H9 (cell line): ENCODE measurements around the gene KATNB1. TPM values are rescaled to one million over a fixed set of nuclear protein-coding genes. Genes with fewer than 3 reads are reported as not detected.

ENCODE experiments used
- DNase-seq: peaks from one replicate; pipeline ENCODE4 v3.0.0-alpha.2; 2017
- H2AFZ ChIP-seq: one replicate; pipeline ENCODE4 v1.6.1; 2013; ENCODE audit warnings: mild to moderate bottlenecking, low read length, control low read depth, moderate library complexity
- H2AK5ac ChIP-seq: 2 replicates; pipeline ENCODE4 v1.6.1; 2013; ENCODE audit warnings: low read length, control low read depth, mixed read lengths; ENCODE audit not compliant: insufficient read length
- H2BK120ac ChIP-seq: one replicate; pipeline ENCODE4 v1.6.1; 2013; ENCODE audit warnings: low read depth, mild to moderate bottlenecking, low read length, control low read depth, inconsistent platforms; ENCODE audit not compliant: poor library complexity, severe bottlenecking
- H2BK12ac ChIP-seq: 2 replicates; pipeline ENCODE4 v1.6.1; 2013; ENCODE audit warnings: low read length, control low read depth, mixed read lengths, low read depth; ENCODE audit not compliant: insufficient read length
- H2BK15ac ChIP-seq: 2 replicates; pipeline ENCODE4 v1.6.1; 2013; ENCODE audit warnings: low read depth, low read length, control low read depth
- H2BK20ac ChIP-seq: one replicate; pipeline ENCODE4 v1.6.1; 2013; ENCODE audit warnings: low read depth, mild to moderate bottlenecking, low read length, control low read depth, inconsistent platforms; ENCODE audit not compliant: poor library complexity, severe bottlenecking
- H2BK5ac ChIP-seq: 2 replicates; pipeline ENCODE4 v1.6.1; 2013; ENCODE audit warnings: low read length, control low read depth, mixed read lengths; ENCODE audit not compliant: insufficient read length
- H3K14ac ChIP-seq: 2 replicates; pipeline ENCODE4 v1.6.1; 2013; ENCODE audit warnings: low read length, control low read depth; ENCODE audit not compliant: insufficient read depth
- H3K18ac ChIP-seq: 2 replicates; pipeline ENCODE4 v1.6.1; 2013; ENCODE audit warnings: low read depth, mild to moderate bottlenecking, mixed read lengths, low read length, control low read depth; ENCODE audit not compliant: insufficient read length
- H3K23ac ChIP-seq: 2 replicates; pipeline ENCODE4 v1.6.1; 2013; ENCODE audit warnings: low read length, control low read depth, mixed read lengths, low read depth; ENCODE audit not compliant: insufficient read length
- H3K23me2 ChIP-seq: 2 replicates; pipeline ENCODE4 v1.6.1; 2013; ENCODE audit warnings: low read depth, mild to moderate bottlenecking, mixed read lengths, low read length, control low read depth; ENCODE audit not compliant: insufficient read length, poor library complexity, severe bottlenecking
- H3K27ac ChIP-seq: 2 replicates; pipeline ENCODE4 v1.5.1; 2013; ENCODE audit warnings: low read length, control low read depth, mixed read lengths, low read depth; ENCODE audit not compliant: insufficient read length
- H3K27me3 ChIP-seq: 2 replicates; pipeline ENCODE4 v1.6.1; 2013; ENCODE audit warnings: low read length, control low read depth, inconsistent platforms; ENCODE audit not compliant: insufficient read depth
- H3K4ac ChIP-seq: 2 replicates; pipeline ENCODE4 v1.6.1; 2013; ENCODE audit warnings: low read depth, mild to moderate bottlenecking, control low read depth, inconsistent platforms, low read length, moderate library complexity
- H3K4me1 ChIP-seq: 2 replicates; pipeline ENCODE4 v1.6.1; 2013; ENCODE audit warnings: low read length, control low read depth, inconsistent platforms; ENCODE audit not compliant: insufficient read depth
- H3K4me2 ChIP-seq: 2 replicates; pipeline ENCODE4 v1.6.1; 2013; ENCODE audit warnings: low read length, control low read depth, mixed read lengths; ENCODE audit not compliant: insufficient read length, insufficient read depth
- H3K56ac ChIP-seq: 2 replicates; pipeline ENCODE4 v1.6.1; 2013; ENCODE audit warnings: low read depth, mild to moderate bottlenecking, mixed read lengths, low read length, control low read depth; ENCODE audit not compliant: insufficient read length
- H3K79me1 ChIP-seq: 2 replicates; pipeline ENCODE4 v1.6.1; 2013; ENCODE audit warnings: low read depth, mild to moderate bottlenecking, moderate library complexity, low read length, control low read depth, inconsistent platforms; ENCODE audit not compliant: insufficient read depth, poor library complexity, severe bottlenecking
- H3K79me2 ChIP-seq: 2 replicates; pipeline ENCODE4 v1.6.1; 2013; ENCODE audit warnings: low read length, control low read depth, inconsistent platforms; ENCODE audit not compliant: insufficient read depth
- H3K9ac ChIP-seq: 2 replicates; pipeline ENCODE4 v1.6.1; 2013; ENCODE audit warnings: low read length, control low read depth, mixed read lengths; ENCODE audit not compliant: insufficient read length; ENCODE audit errors: extremely low read depth
- H3K9me3 ChIP-seq: one replicate; pipeline ENCODE4 v1.6.1; 2013; ENCODE audit warnings: low read depth, low read length, inconsistent platforms; ENCODE audit not compliant: control insufficient read depth
- H3T11ph ChIP-seq: one replicate; pipeline ENCODE4 v1.6.1; 2013; ENCODE audit warnings: mild to moderate bottlenecking, low read length, control low read depth, inconsistent platforms
- H4K20me1 ChIP-seq: one replicate; pipeline ENCODE4 v1.6.1; 2013; ENCODE audit not compliant: control insufficient read depth, insufficient read length, insufficient read depth
- H4K5ac ChIP-seq: 2 replicates; pipeline ENCODE4 v1.6.1; 2013; ENCODE audit warnings: low read depth, mild to moderate bottlenecking, mixed read lengths, low read length, control low read depth; ENCODE audit not compliant: insufficient read length
- H4K8ac ChIP-seq: replicated peaks from 2 replicates; pipeline ENCODE4 v1.6.1; 2013; ENCODE audit warnings: low read length, control low read depth, mixed read lengths, low read depth; ENCODE audit not compliant: insufficient read length
- H4K91ac ChIP-seq: 2 replicates; pipeline ENCODE4 v1.6.1; 2013; ENCODE audit warnings: low read depth, mild to moderate bottlenecking, moderate library complexity, mixed read lengths, low read length, control low read depth; ENCODE audit not compliant: insufficient read length
- H3K27ac Mint-ChIP-seq, 3 experiments: 2 replicates in 2 of 3; 3 replicates in 1 of 3; pipeline ENCODE4 v1.8.0; 2020 to 2021; ENCODE audit warnings: mixed read lengths in 3 of 3, mild to moderate bottlenecking in 1 of 3, moderate library complexity in 1 of 3
- H3K27me3 Mint-ChIP-seq: 2 replicates; pipeline ENCODE4 v1.8.0; 2021; ENCODE audit warnings: low read depth, mild to moderate bottlenecking, moderate library complexity, mixed read lengths
- H3K36me3 Mint-ChIP-seq, 3 experiments: 2 replicates in 2 of 3; 3 replicates in 1 of 3; pipeline ENCODE4 v1.8.0; 2020 to 2021; ENCODE audit warnings: low read depth in 3 of 3, mixed read lengths in 3 of 3; ENCODE audit not compliant: insufficient read depth in 1 of 3
- H3K4me1 Mint-ChIP-seq, 2 experiments: 2 replicates each; pipeline ENCODE4 v1.8.0; 2020; ENCODE audit warnings: mixed read lengths in 2 of 2
- H3K4me3 Mint-ChIP-seq, 2 experiments: 2 replicates in 1 of 2; 3 replicates in 1 of 2; pipeline ENCODE4 v1.8.0; 2020 to 2021; ENCODE audit warnings: mild to moderate bottlenecking in 2 of 2, mixed read lengths in 2 of 2, moderate library complexity in 1 of 2
- H3K9me3 Mint-ChIP-seq, 2 experiments: 2 replicates in 1 of 2; 3 replicates in 1 of 2; pipeline ENCODE4 v1.8.0; 2020; ENCODE audit warnings: mild to moderate bottlenecking in 2 of 2, mixed read lengths in 2 of 2, moderate library complexity in 1 of 2
- WGBS: extraction: QIAGEN DNeasy Blood & Tissue Kit; methylation state at CpG from one replicate; pipeline ENCODE4 v1.1.7; 2013; ENCODE audit warnings: missing lambda C conversion rate, low lambda C conversion rate, mixed read lengths; ENCODE audit not compliant: insufficient read length; ENCODE audit errors: extremely low coverage; 5-methylcytosine and 5-hydroxymethylcytosine counted together
- total RNA-seq: library from RNA; stranded (reverse); gene quantifications from 2 replicates; pipeline ENCODE4 v1.2.1, GENCODE V29; 2021
- TF ChIP-seq, protein P1 (sequence below): fragments of 200-600 bp; sonication (generic); conservative IDR thresholded peaks from 3 replicates; pipeline ENCODE4 v1.8.0; 2021; ENCODE audit warnings: antibody characterized with exemption, mild to moderate bottlenecking

Gene KATNB1
- total RNA-seq, 1 experiment from 2014 or later, result 29.9 TPM

DNA sequence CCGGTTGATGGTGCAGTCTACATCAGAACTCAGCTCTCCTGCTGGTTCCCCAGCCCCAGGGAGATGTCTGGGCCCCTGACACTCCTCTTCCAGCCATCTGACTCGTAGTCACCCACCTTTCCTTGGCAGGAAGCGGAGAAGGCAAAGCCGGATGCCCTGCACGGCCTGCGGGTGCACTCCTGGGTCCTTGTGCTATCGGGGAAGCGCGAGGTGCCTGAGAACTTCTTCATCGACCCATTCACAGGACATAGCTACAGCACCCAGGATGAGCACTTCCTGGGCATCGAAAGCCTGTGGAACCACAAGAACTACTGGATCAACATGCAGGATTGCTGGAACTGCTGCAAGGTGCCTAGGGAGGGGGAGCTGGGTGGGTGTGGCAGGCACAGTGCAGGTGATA is 28.2 kb upstream of the KATNB1 start:
- H4K5ac ChIP-seq, result no peak overlapping the region
- no peak overlapping the region for H4K8ac ChIP-seq
- H3K9ac ChIP-seq, result no peak overlapping the region
- no peak overlapping the region for H2BK12ac ChIP-seq
- no peak overlapping the region; the same call in 1 of the 2 replicates for H3K14ac ChIP-seq
- H3K23ac ChIP-seq, result no peak overlapping the region
- H3K23me2 ChIP-seq, result no peaks in the 10 kb centered on the region
- no peak overlapping the region for H4K91ac ChIP-seq
- peaks cover 31% of the 10 kb centered on the region for H3K27me3 Mint-ChIP-seq
- WGBS, result no CpG with 5 or more reads among the region's 11 CpGs
- H3K4me1 Mint-ChIP-seq, result peaks cover 6% of the 10 kb centered on the region in 2 experiments
- no peak overlapping the region for H3K56ac ChIP-seq
- H2BK15ac ChIP-seq, result no peak overlapping the region
- H3K27ac ChIP-seq, result no peak overlapping the region
- H3K4me1 ChIP-seq, result no peaks in the 10 kb centered on the region
- H2AFZ ChIP-seq, result no peak overlapping the region
- no peak overlapping the region for H3K4me2 ChIP-seq
- no peak overlapping the region for H2AK5ac ChIP-seq
- H3K27me3 ChIP-seq, result no peaks in the 10 kb centered on the region
- no peak overlapping the region for H3T11ph ChIP-seq
- H3K9me3 ChIP-seq, result no peaks in the 10 kb centered on the region
- H3K4me3 Mint-ChIP-seq, result no peak overlapping the region
- TF ChIP-seq, protein P1, sequence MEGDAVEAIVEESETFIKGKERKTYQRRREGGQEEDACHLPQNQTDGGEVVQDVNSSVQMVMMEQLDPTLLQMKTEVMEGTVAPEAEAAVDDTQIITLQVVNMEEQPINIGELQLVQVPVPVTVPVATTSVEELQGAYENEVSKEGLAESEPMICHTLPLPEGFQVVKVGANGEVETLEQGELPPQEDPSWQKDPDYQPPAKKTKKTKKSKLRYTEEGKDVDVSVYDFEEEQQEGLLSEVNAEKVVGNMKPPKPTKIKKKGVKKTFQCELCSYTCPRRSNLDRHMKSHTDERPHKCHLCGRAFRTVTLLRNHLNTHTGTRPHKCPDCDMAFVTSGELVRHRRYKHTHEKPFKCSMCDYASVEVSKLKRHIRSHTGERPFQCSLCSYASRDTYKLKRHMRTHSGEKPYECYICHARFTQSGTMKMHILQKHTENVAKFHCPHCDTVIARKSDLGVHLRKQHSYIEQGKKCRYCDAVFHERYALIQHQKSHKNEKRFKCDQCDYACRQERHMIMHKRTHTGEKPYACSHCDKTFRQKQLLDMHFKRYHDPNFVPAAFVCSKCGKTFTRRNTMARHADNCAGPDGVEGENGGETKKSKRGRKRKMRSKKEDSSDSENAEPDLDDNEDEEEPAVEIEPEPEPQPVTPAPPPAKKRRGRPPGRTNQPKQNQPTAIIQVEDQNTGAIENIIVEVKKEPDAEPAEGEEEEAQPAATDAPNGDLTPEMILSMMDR, result no peak
- H3K27ac Mint-ChIP-seq, result no peak overlapping the region
- no peak overlapping the region for H3K18ac ChIP-seq
- H3K4ac ChIP-seq, result no peak overlapping the region
- H4K20me1 ChIP-seq, result no peaks in the 10 kb centered on the region
- H3K9me3 Mint-ChIP-seq, result peaks cover 0 to 16% of the 10 kb centered on the region in 2 experiments; a peak in 2 of 5 replicates
- no peak for DNase-seq
- no peaks in the 10 kb centered on the region; a peak in 1 of 7 replicates for H3K36me3 Mint-ChIP-seq
- H2BK20ac ChIP-seq, result no peak overlapping the region
- H2BK5ac ChIP-seq, result no peak overlapping the region
- H3K79me2 ChIP-seq, result no peaks in the 10 kb centered on the region
- H2BK120ac ChIP-seq, result no peak overlapping the region
- no peaks in the 10 kb centered on the region for H3K79me1 ChIP-seq
